Nephron (organoid): ENCODE data around the gene TTLL8.

Source experiments
- H3K27ac Mint-ChIP-seq, 3 experiments: 2 replicates each; pipeline ENCODE4 v1.8.0; 2020; ENCODE audit warnings: mixed read lengths in 3 of 3, mild to moderate bottlenecking in 2 of 3, moderate library complexity in 1 of 3
- H3K27me3 Mint-ChIP-seq: 2 replicates; pipeline ENCODE4 v1.8.0; 2021; ENCODE audit warnings: low read depth, mild to moderate bottlenecking, moderate library complexity, mixed read lengths
- H3K36me3 Mint-ChIP-seq: 2 replicates; pipeline ENCODE4 v1.8.0; 2020; ENCODE audit warnings: low read depth, mixed read lengths
- H3K4me1 Mint-ChIP-seq: 2 replicates; pipeline ENCODE4 v1.8.0; 2020; ENCODE audit warnings: mixed read lengths
- H3K4me3 Mint-ChIP-seq, 3 experiments: 2 replicates each; pipeline ENCODE4 v1.8.0; 2020; ENCODE audit warnings: mild to moderate bottlenecking in 3 of 3, mixed read lengths in 3 of 3, moderate library complexity in 2 of 3
- H3K9me3 Mint-ChIP-seq: 2 replicates; pipeline ENCODE4 v1.8.0; 2020; ENCODE audit warnings: mixed read lengths
- TF ChIP-seq, protein P1 (sequence below), 3 experiments: fragments of 200-600 bp; sonication (generic); IDR thresholded peaks; one replicate each; pipeline ENCODE4 v1.5.0; 2021; ENCODE audit warnings: antibody characterized with exemption in 3 of 3; ENCODE audit not compliant: unreplicated experiment in 3 of 3

Gene TTLL8

DNA sequence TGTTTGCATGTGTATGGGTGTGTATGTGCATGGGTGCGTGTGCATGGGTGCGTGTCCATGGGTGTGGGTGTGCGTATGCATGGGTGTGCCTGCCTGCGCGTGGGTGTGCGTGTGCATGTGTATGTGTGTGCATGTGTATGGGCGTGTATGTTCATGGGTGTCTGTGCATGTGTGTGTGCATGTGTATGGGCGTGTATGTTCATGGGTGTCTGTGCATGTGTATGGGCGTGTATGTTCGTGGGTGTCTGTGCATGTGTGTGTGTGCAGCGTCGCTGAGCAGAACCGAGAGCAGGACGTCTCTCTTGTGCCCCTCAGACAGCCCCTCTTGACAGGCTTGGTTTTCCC is 59.4 kb downstream of the TTLL8 start:
- H3K27ac Mint-ChIP-seq: peak overlapping the region in 1 of 3 experiments; percentile 32

GRCh38 chr22:49997932-49998717 is 60.0 kb downstream of the TTLL8 start:
- peaks cover 44% of the 10 kb centered on the region for H3K27me3 Mint-ChIP-seq
- peak overlapping the region in 1 of 3 experiments; percentile 32 for H3K27ac Mint-ChIP-seq
- no peaks in the 10 kb centered on the region for H3K9me3 Mint-ChIP-seq
- TF ChIP-seq, protein P1, sequence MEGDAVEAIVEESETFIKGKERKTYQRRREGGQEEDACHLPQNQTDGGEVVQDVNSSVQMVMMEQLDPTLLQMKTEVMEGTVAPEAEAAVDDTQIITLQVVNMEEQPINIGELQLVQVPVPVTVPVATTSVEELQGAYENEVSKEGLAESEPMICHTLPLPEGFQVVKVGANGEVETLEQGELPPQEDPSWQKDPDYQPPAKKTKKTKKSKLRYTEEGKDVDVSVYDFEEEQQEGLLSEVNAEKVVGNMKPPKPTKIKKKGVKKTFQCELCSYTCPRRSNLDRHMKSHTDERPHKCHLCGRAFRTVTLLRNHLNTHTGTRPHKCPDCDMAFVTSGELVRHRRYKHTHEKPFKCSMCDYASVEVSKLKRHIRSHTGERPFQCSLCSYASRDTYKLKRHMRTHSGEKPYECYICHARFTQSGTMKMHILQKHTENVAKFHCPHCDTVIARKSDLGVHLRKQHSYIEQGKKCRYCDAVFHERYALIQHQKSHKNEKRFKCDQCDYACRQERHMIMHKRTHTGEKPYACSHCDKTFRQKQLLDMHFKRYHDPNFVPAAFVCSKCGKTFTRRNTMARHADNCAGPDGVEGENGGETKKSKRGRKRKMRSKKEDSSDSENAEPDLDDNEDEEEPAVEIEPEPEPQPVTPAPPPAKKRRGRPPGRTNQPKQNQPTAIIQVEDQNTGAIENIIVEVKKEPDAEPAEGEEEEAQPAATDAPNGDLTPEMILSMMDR (IDR thresholded peaks at IDR 0.05; ENCODE audit: unreplicated experiment in 3 of 3): no peak
- H3K4me3 Mint-ChIP-seq: peak overlapping the region; percentile 5 to 41 (median 38)
- no peaks in the 10 kb centered on the region for H3K36me3 Mint-ChIP-seq
- peaks cover 16% of the 10 kb centered on the region for H3K4me1 Mint-ChIP-seq

More for the DNA sequence above, 59.4 kb downstream of the TTLL8 start:
- Mint-ChIP-seq H3K36me3 (no peaks in the 10 kb centered on the region), H3K9me3 (no peaks in the 10 kb centered on the region), H3K27me3 (peaks cover 44% of the 10 kb centered on the region), H3K4me3 (peak overlapping the region; percentile 5 to 41 (median 38)), H3K4me1 (peaks cover 16% of the 10 kb centered on the region)
- TF ChIP-seq, protein P1 (IDR thresholded peaks at IDR 0.05; ENCODE audit: unreplicated experiment in 3 of 3): no peak

GRCh38 chr22:49997251-49997599 is 60.9 kb downstream of the TTLL8 start:
- Mint-ChIP-seq H3K36me3 (no peaks in the 10 kb centered on the region), H3K4me3 (no peak overlapping the region), H3K4me1 (peaks cover 11% of the 10 kb centered on the region), H3K27ac (no peak overlapping the region), H3K27me3 (peaks cover 39% of the 10 kb centered on the region), H3K9me3 (peaks cover 3% of the 10 kb centered on the region)
- TF ChIP-seq, protein P1 (IDR thresholded peaks at IDR 0.05; ENCODE audit: unreplicated experiment in 3 of 3): no peak

GRCh38 chr22:49996518-49997250 is 61.4 kb downstream of the TTLL8 start:
- Mint-ChIP-seq H3K27me3 (peaks cover 34% of the 10 kb centered on the region), H3K4me1 (peaks cover 6% of the 10 kb centered on the region), H3K9me3 (peaks cover 5% of the 10 kb centered on the region), H3K4me3 (no peak overlapping the region), H3K27ac (no peak overlapping the region), H3K36me3 (no peaks in the 10 kb centered on the region)
- TF ChIP-seq, protein P1 (IDR thresholded peaks at IDR 0.05; ENCODE audit: unreplicated experiment in 3 of 3): no peak

DNA sequence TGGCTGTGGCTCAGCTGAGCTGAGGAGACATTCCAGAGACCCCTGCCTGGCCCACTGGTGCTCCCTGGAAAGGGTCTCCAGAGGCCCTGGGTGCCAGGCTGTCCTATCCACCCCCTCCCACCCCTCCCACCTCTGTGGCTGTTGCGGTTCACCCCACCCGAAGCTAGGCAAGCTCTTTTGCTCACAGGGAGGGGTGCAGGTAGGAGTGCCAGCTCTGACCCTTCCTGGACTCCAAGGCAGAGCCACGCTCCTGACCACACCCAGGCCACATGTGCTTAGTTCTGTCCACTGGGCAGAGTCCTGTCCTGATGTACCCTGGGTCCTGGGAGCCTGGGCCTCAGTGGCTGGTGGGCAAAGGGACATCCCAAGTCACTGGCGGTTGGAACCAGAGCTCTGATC is 62.0 kb downstream of the TTLL8 start:
- no peak overlapping the region for H3K27ac Mint-ChIP-seq
- TF ChIP-seq, protein P1 (IDR thresholded peaks at IDR 0.05; ENCODE audit: unreplicated experiment in 3 of 3): no peak
- H3K4me1 Mint-ChIP-seq: peaks cover 5% of the 10 kb centered on the region
- H3K4me3 Mint-ChIP-seq: no peak overlapping the region
- H3K36me3 Mint-ChIP-seq: no peaks in the 10 kb centered on the region
- peaks cover 9% of the 10 kb centered on the region for H3K9me3 Mint-ChIP-seq
- peaks cover 32% of the 10 kb centered on the region for H3K27me3 Mint-ChIP-seq
